Stimulated activated naive CD8-positive, alpha-beta T cell treated with anti-CD3 and anti-CD28 coated beads, Interleukin-15, amount 100 ng/mL, for 72 hours (primary cell): ENCODE measurements around the gene P3H3.

ENCODE experiments used
- ATAC-seq: fragments of 150-1000 bp; cut with Tn5 transposase; 2 replicates; pipeline ENCODE4 v1.10.0; 2021; ENCODE audit warnings: mild to moderate bottlenecking, moderate library complexity
- DNase-seq, 2 donors: peaks; one replicate each; pipeline ENCODE4 v3.0.0; 2021 to 2022
- H3K27ac Mint-ChIP-seq, 2 donors: one replicate each; pipeline ENCODE4 v1.8.0; 2022; ENCODE audit warnings: mild to moderate bottlenecking in 2 of 2, mixed read lengths in 2 of 2, moderate library complexity in 2 of 2
- H3K27me3 Mint-ChIP-seq: one replicate; pipeline ENCODE4 v1.8.0; 2022; ENCODE audit warnings: mixed read lengths
- H3K4me1 Mint-ChIP-seq: one replicate; pipeline ENCODE4 v1.8.0; 2022; ENCODE audit warnings: mild to moderate bottlenecking, mixed read lengths
- H3K4me3 Mint-ChIP-seq, 2 donors: one replicate each; pipeline ENCODE4 v1.8.0; 2022; ENCODE audit warnings: mild to moderate bottlenecking in 2 of 2, mixed read lengths in 2 of 2, moderate library complexity in 1 of 2
- H3K9me3 Mint-ChIP-seq, 2 donors: one replicate each; pipeline ENCODE4 v1.8.0; 2022; ENCODE audit warnings: mixed read lengths in 2 of 2

P3H3 gene

GRCh38 chr12:6821591-6822425, 6.4 kb upstream of the P3H3 start, which contains the start of gene GPR162:
Gene GPR162 (plus strand): TSS chr12:6821821. CDS start chr12:6823899, 2,078 bp downstream.
- no peak for DNase-seq
- peaks cover 67% of the 10 kb centered on the region for H3K27me3 Mint-ChIP-seq
- no peaks in the 10 kb centered on the region for H3K9me3 Mint-ChIP-seq
- peaks cover 23% of the 10 kb centered on the region for H3K4me1 Mint-ChIP-seq
- peak within 1 kb of the TSS in 1 of 2 donors; percentile 29 for H3K27ac Mint-ChIP-seq
- ATAC-seq = peak; percentile 27
- peak within 1 kb of the TSS; percentile 42 to 62 for H3K4me3 Mint-ChIP-seq

- peaks cover 30% of the 10 kb centered on the region for H3K4me1 Mint-ChIP-seq
- H3K27me3 Mint-ChIP-seq = peaks cover 74% of the 10 kb centered on the region
- peak overlapping the region in 1 of 2 donors; percentile 62 for H3K4me3 Mint-ChIP-seq
- no peak for DNase-seq
- H3K9me3 Mint-ChIP-seq = no peaks in the 10 kb centered on the region
- ATAC-seq = no peak
- H3K27ac Mint-ChIP-seq = no peak overlapping the region
These were observed 5.6 kb upstream of the P3H3 start for GRCh38 chr12:6822426-6823135.

- Mint-ChIP-seq H3K9me3 (no peaks in the 10 kb centered on the region), H3K27ac (no peak overlapping the region), H3K27me3 (peaks cover 83% of the 10 kb centered on the region), H3K4me3 (no peak overlapping the region), H3K4me1 (peaks cover 38% of the 10 kb centered on the region)
- DNase-seq (no peak), ATAC-seq (no peak)
These were observed 4.8 kb upstream of the P3H3 start for GRCh38 chr12:6823182-6824084.

GRCh38 chr12:6824085-6824775, 4.0 kb upstream of the P3H3 start:
- H3K9me3 Mint-ChIP-seq = no peaks in the 10 kb centered on the region
- H3K27ac Mint-ChIP-seq = no peak overlapping the region
- H3K4me1 Mint-ChIP-seq = peaks cover 44% of the 10 kb centered on the region
- no peak for ATAC-seq
- no peak for DNase-seq
- no peak overlapping the region for H3K4me3 Mint-ChIP-seq
- H3K27me3 Mint-ChIP-seq = peaks cover 91% of the 10 kb centered on the region

DNA sequence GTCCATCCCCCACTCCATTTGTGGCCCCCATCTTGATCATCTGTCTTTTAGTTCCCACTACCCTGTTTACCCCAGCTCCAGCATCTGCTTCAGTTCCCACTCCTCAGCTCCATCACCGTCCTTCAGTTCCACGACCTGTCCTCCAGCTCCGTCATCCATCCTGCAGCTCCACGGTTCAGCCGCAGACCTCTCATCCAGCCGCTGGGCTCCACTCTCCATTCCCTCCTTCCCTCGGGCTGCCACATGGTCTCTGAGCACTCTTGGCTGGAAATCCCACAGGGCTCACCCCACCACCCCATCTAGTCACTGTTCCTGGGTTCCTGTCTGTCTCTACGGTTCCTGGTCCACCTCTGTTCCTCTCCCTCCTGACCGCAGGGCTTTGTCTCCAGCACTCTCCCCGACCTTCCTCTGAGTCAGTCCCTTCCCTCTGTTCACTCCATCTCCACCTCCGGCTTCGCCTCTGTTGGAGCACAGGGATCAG, 3.3 kb upstream of the P3H3 start:
- Mint-ChIP-seq H3K4me3 (no peak overlapping the region), H3K4me1 (peaks cover 50% of the 10 kb centered on the region), H3K27me3 (peaks cover 98% of the 10 kb centered on the region), H3K9me3 (no peaks in the 10 kb centered on the region), H3K27ac (no peak overlapping the region)
- no peak for ATAC-seq
- DNase-seq = no peak

DNA sequence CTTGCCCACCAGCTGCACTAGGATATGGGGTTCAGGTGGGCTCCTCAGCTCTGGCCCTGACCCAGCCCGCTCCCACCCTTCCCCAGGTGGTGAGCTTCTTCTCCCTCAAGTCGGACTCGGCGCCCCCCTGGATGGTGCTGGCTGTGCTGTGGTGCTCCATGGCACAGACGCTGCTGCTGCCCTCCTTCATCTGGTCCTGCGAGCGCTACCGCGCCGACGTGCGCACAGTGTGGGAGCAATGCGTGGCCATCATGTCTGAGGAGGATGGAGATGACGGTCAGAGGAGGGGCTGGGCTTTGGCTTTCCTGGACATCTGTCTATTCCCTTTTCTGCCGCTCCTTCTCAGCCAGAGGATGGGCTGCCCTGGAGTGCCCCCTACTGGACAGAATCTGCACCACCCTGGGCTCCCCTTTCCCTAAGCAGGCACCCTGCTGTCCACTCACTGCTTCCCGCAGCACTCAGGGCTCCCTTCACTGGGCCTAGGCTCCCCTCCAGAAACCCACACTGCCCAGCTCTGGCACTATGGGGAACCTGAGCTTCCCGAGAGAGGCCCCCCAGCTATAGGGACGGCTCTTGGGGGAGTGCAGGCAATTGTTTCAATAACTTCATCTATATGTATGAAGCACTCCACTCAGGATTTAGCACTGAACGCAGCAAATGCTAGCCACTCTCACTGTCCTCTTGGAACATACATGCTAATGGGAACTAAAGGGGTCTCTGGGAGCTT, 2.6 kb upstream of the P3H3 start:
- H3K4me1 Mint-ChIP-seq = peaks cover 50% of the 10 kb centered on the region
- peak; percentile 80 to 81 for DNase-seq
- H3K27ac Mint-ChIP-seq = no peak overlapping the region
- peak; percentile 67 for ATAC-seq
- peak overlapping the region; percentile 2 to 17 for H3K4me3 Mint-ChIP-seq
- no peaks in the 10 kb centered on the region for H3K9me3 Mint-ChIP-seq
- H3K27me3 Mint-ChIP-seq = peaks cover 100% of the 10 kb centered on the region

GRCh38 chr12:6826125-6826733, 2.0 kb upstream of the P3H3 start:
- Mint-ChIP-seq H3K27ac (no peak overlapping the region), H3K9me3 (no peaks in the 10 kb centered on the region), H3K4me3 (no peak overlapping the region)

GRCh38 chr12:6826734-6827436, 1.3 kb upstream of the P3H3 start:
- H3K9me3 Mint-ChIP-seq = no peaks in the 10 kb centered on the region
- H3K27ac Mint-ChIP-seq = no peak overlapping the region
- H3K27me3 Mint-ChIP-seq = peaks cover 100% of the 10 kb centered on the region
- H3K4me3 Mint-ChIP-seq = peak overlapping the region; percentile 50 to 66
- peaks cover 38% of the 10 kb centered on the region for H3K4me1 Mint-ChIP-seq
- DNase-seq = no peak
- no peak for ATAC-seq

More at GRCh38 chr12:6826125-6826733, 2.0 kb upstream of the P3H3 start:
- Mint-ChIP-seq H3K4me1 (peaks cover 44% of the 10 kb centered on the region), H3K27me3 (peaks cover 100% of the 10 kb centered on the region)
- DNase-seq = no peak
- no peak for ATAC-seq

DNA sequence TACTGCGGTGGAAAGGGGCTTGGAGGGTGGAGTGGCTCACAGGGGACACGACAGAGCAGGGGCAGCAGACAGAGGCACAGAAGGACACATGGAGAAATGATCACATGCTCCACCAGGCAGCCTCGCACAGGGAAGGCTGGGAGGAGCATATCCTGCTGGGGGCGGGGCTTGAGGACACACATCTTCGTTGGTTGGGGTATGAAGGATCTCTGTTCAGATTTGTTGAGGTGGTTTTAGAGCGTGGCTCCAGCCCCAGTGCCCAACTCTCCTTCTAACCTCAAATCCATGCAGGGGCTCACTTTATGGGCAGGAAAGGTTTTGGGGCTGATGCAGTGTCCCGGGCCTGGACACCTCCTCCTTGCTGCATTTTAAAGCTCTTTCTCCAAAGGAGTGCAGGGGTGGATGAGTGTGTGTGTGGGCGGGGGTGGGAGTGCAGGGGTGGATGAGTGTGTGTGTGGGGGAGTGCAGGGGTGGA, 733 bp upstream of the P3H3 start:
- Mint-ChIP-seq H3K27me3 (peaks cover 96% of the 10 kb centered on the region), H3K9me3 (no peaks in the 10 kb centered on the region), H3K27ac (no peak overlapping the region), H3K4me1 (peaks cover 34% of the 10 kb centered on the region), H3K4me3 (peak overlapping the region; percentile 50 to 66)
- DNase-seq (peak in 1 of 2 donors; percentile 22), ATAC-seq (no peak)

- ATAC-seq (peak; percentile 68), DNase-seq (peak; percentile 48 to 57)
- Mint-ChIP-seq H3K4me1 (peaks cover 34% of the 10 kb centered on the region), H3K4me3 (peak overlapping the region; percentile 91 to 93), H3K27me3 (peaks cover 81% of the 10 kb centered on the region), H3K9me3 (no peaks in the 10 kb centered on the region), H3K27ac (peak overlapping the region; percentile 89 to 90)
These were observed 751 bp downstream of the P3H3 start for GRCh38 chr12:6828781-6829535.

- ATAC-seq (no peak), DNase-seq (no peak)
- Mint-ChIP-seq H3K27ac (no peak overlapping the region), H3K9me3 (no peaks in the 10 kb centered on the region), H3K4me3 (peak overlapping the region; percentile 91 to 93), H3K27me3 (peaks cover 74% of the 10 kb centered on the region), H3K4me1 (peaks cover 39% of the 10 kb centered on the region)
These were observed 1.5 kb downstream of the P3H3 start for GRCh38 chr12:6829536-6830220.

GRCh38 chr12:6830286-6830890, 2.2 kb downstream of the P3H3 start:
- peaks cover 67% of the 10 kb centered on the region for H3K27me3 Mint-ChIP-seq
- ATAC-seq = no peak
- DNase-seq = no peak
- H3K4me1 Mint-ChIP-seq = peaks cover 37% of the 10 kb centered on the region
- peak overlapping the region in 1 of 2 donors; percentile 92 for H3K27ac Mint-ChIP-seq
- no peak overlapping the region for H3K4me3 Mint-ChIP-seq
- H3K9me3 Mint-ChIP-seq = no peaks in the 10 kb centered on the region
